Mesodermal cell (in vitro differentiated cells): Measurements from ENCODE around the gene KATNBL1. TPM values are rescaled to one million over a fixed set of nuclear protein-coding genes. Genes with fewer than 3 reads are reported as not detected.

Experiments used
- H3K27ac ChIP-seq: 2 replicates; pipeline ENCODE4 v1.7.0; 2013; ENCODE audit warnings: mild to moderate bottlenecking, low read depth, low read length, moderate library complexity; ENCODE audit not compliant: severe bottlenecking
- H3K36me3 ChIP-seq: 2 replicates; pipeline ENCODE4 v1.7.1; 2013; ENCODE audit warnings: mild to moderate bottlenecking, low read length, moderate library complexity; ENCODE audit not compliant: control insufficient read depth, insufficient read depth
- H3K4me1 ChIP-seq: one replicate; pipeline ENCODE4 v1.7.1; 2013; ENCODE audit warnings: mild to moderate bottlenecking, low read length; ENCODE audit not compliant: insufficient read depth, control insufficient read depth, poor library complexity, severe bottlenecking
- H3K4me3 ChIP-seq: 2 replicates; pipeline ENCODE4 v1.7.0; 2013; ENCODE audit warnings: low read length, control low read depth, mild to moderate bottlenecking; ENCODE audit not compliant: insufficient read depth, poor library complexity, severe bottlenecking; ENCODE audit errors: extremely low read depth
- H3K9me3 ChIP-seq: 2 replicates; pipeline ENCODE4 v1.7.1; 2013; ENCODE audit warnings: mild to moderate bottlenecking, low read length, moderate library complexity; ENCODE audit not compliant: control insufficient read depth
- WGBS, 2 experiments: methylation state at CpG; one replicate each; pipeline ENCODE4 v1.1.5; 2013; ENCODE audit warnings: missing lambda C conversion rate in 2 of 2; ENCODE audit not compliant: insufficient coverage in 2 of 2; 5-methylcytosine and 5-hydroxymethylcytosine counted together
- polyA plus RNA-seq, 2 experiments: library from polyadenylated mRNA; stranded (reverse); fragments of 50-300 nt; gene quantifications; one replicate each; pipeline ENCODE4 v1.2.3, GENCODE V29; 2013

The KATNBL1 gene, protein sequence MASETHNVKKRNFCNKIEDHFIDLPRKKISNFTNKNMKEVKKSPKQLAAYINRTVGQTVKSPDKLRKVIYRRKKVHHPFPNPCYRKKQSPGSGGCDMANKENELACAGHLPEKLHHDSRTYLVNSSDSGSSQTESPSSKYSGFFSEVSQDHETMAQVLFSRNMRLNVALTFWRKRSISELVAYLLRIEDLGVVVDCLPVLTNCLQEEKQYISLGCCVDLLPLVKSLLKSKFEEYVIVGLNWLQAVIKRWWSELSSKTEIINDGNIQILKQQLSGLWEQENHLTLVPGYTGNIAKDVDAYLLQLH
- polyA plus RNA-seq (2013, experiment 1 of 2): 52.3 TPM
- 59.4 TPM for polyA plus RNA-seq (2013, experiment 2 of 2)

- Histone ChIP-seq H3K27ac (peak within 1 kb of the TSS; percentile 86), H3K36me3 (peaks cover 18% of the 10 kb centered on the region), H3K4me3 (peak within 1 kb of the TSS; percentile 53), H3K9me3 (no peaks in the 10 kb centered on the region), H3K4me1 (no peaks in the 10 kb centered on the region)
- WGBS, 2 experiments: 1% methylated on average over 76 to 77 of the region's 81 CpGs
Measured at GRCh38 chr15:34209421-34210282, at the start of gene KATNBL1. Gene KATNBL1, minus strand, starts transcription at chr15:34210096. Its CDS starts 46,420 bp downstream, at chr15:34163676.

GRCh38 chr15:34259566-34259965 lies 49.7 kb upstream of the KATNBL1 start:
- 86 to 96% methylated on average over 3 of the region's 3 CpGs for whole genome bisulfite sequencing, 2 experiments
- Histone ChIP-seq H3K4me3 (no peak overlapping the region), H3K4me1 (no peaks in the 10 kb centered on the region), H3K27ac (no peak overlapping the region), H3K36me3 (no peaks in the 10 kb centered on the region), H3K9me3 (no peaks in the 10 kb centered on the region)

DNA sequence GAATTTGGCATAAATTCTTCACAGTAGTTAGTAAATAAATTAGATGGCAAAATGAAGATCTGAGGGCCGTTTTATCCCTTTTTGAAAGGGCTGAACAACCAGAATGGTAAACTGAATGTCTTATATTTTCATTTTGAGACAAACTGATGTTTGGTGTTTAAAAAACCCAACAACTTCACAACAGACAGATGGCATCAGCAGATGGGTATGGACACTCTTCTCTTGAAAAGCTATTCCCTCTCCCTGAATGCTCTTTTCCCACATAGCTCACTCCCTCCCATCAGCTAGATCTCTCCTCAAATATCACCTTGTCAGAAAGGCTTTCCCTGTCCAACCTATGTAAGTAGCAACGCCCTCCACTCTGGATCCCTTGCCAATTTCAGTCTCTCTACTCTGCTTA lies 48.3 kb upstream of the KATNBL1 start:
- 90% methylated on average over 1 of the region's 2 CpGs; no CpG with 5 or more reads in 1 of the 2 experiments for WGBS, 2 experiments
- Histone ChIP-seq H3K4me3 (no peak overlapping the region), H3K27ac (no peak overlapping the region), H3K4me1 (no peaks in the 10 kb centered on the region), H3K36me3 (no peaks in the 10 kb centered on the region), H3K9me3 (no peaks in the 10 kb centered on the region)

- no peak overlapping the region for H3K4me3 ChIP-seq
- H3K36me3 ChIP-seq: peaks cover 12% of the 10 kb centered on the region
- H3K9me3 ChIP-seq: no peaks in the 10 kb centered on the region
- no peak overlapping the region for H3K27ac ChIP-seq
- H3K4me1 ChIP-seq: no peaks in the 10 kb centered on the region
Measured at GRCh38 chr15:34252545-34252944, 42.6 kb upstream of the KATNBL1 start.

- Histone ChIP-seq H3K27ac (no peak overlapping the region), H3K4me1 (no peaks in the 10 kb centered on the region), H3K4me3 (no peak overlapping the region), H3K9me3 (no peaks in the 10 kb centered on the region), H3K36me3 (peaks cover 16% of the 10 kb centered on the region)
- WGBS, 2 experiments: no CpG with 5 or more reads among the region's 1 CpG
Measured at GRCh38 chr15:34248190-34248589, 38.3 kb upstream of the KATNBL1 start.

- WGBS, 2 experiments: 71 to 84% methylated on average over 5 to 7 of the region's 9 CpGs
- H3K4me1 ChIP-seq: no peaks in the 10 kb centered on the region
- H3K4me3 ChIP-seq: no peak overlapping the region
- H3K9me3 ChIP-seq: no peaks in the 10 kb centered on the region
- H3K27ac ChIP-seq: no peak overlapping the region
- peaks cover 16% of the 10 kb centered on the region for H3K36me3 ChIP-seq
Measured at GRCh38 chr15:34246276-34246976, 36.5 kb upstream of the KATNBL1 start.

- Histone ChIP-seq H3K4me1 (peaks cover 13% of the 10 kb centered on the region), H3K27ac (no peak overlapping the region), H3K36me3 (peaks cover 8% of the 10 kb centered on the region), H3K4me3 (no peak overlapping the region), H3K9me3 (no peaks in the 10 kb centered on the region)
- 93 to 94% methylated on average over 2 of the region's 3 CpGs for WGBS, 2 experiments
Measured at GRCh38 chr15:34243226-34243625, 33.3 kb upstream of the KATNBL1 start.

DNA sequence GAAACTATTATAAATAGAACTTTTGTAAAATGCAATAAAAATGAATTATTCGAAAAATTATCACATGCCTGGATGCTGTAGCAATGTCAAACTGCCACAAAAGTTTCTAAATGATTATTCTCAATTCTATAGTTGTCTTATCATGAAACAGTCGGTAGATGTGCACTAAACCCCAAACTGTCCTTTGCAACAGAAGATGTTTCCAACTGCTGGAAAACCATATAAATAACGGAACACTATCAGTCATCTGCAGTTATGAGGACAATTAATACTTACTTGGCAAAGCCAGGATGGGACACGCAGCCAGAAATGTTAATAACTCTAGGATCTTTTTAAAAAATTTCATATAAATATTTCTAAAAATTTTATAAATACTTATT lies 32.4 kb upstream of the KATNBL1 start:
- Histone ChIP-seq H3K9me3 (no peaks in the 10 kb centered on the region), H3K4me1 (peaks cover 16% of the 10 kb centered on the region), H3K36me3 (peaks cover 14% of the 10 kb centered on the region), H3K4me3 (no peak overlapping the region), H3K27ac (no peak overlapping the region)
- 100% methylated on average over 1 of the region's 4 CpGs; no CpG with 5 or more reads in 1 of the 2 experiments for WGBS, 2 experiments

GRCh38 chr15:34241376-34242330 lies 31.8 kb upstream of the KATNBL1 start:
- no CpG with 5 or more reads among the region's 1 CpG for WGBS, 2 experiments
- peaks cover 18% of the 10 kb centered on the region for H3K36me3 ChIP-seq
- H3K27ac ChIP-seq: no peak overlapping the region
- H3K4me3 ChIP-seq: no peak overlapping the region
- H3K9me3 ChIP-seq: no peaks in the 10 kb centered on the region
- peaks cover 16% of the 10 kb centered on the region for H3K4me1 ChIP-seq

DNA sequence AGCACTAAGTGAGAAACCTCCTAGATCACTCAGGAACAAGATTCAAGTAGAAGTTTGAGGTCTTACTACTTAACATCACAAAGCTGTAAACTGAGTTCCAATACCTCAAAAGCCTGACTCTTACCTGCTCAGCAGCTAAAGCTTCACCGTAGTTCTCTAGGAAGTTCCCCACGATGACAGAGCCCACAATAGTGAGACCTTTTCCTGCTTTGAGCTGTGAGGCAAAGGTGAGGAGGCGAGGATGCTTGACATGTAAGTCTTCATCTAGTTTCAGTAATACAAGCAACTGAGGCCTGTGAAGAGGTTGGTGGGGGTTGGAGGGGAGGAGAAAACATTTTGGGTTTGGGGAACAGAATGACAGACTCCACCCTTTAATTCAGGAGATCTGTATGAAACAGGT lies 30.6 kb upstream of the KATNBL1 start:
- no peaks in the 10 kb centered on the region for H3K9me3 ChIP-seq
- peaks cover 16% of the 10 kb centered on the region for H3K4me1 ChIP-seq
- H3K36me3 ChIP-seq: peaks cover 29% of the 10 kb centered on the region
- H3K4me3 ChIP-seq: no peak overlapping the region
- H3K27ac ChIP-seq: no peak overlapping the region
- WGBS, 2 experiments: 93 to 100% methylated on average over 2 to 3 of the region's 3 CpGs
